Naive thymus-derived CD8-positive, alpha-beta T cell (primary cell): ENCODE results near the gene DOK1. TPM values are rescaled to one million over a fixed set of nuclear protein-coding genes. Genes with fewer than 3 reads are reported as not detected.

Experiments used
- ATAC-seq, 2 donors: fragments of 150-1000 bp; cut with Tn5 transposase in 1 of 2; sonication (Bioruptor Pico), chemical (Tn5 transposase) in 1 of 2; 1 replicate in 1 of 2; 2 replicates in 1 of 2; pipeline ENCODE4 v1.10.0; 2021; ENCODE audit warnings: mild to moderate bottlenecking in 2 of 2, moderate library complexity in 2 of 2
- POLR2A ChIA-PET: fragments of 350-600 bp; sonication (Branson Sonifier 250); formaldehyde crosslinking; loops from one replicate; lab custom pipeline; 2021; ENCODE audit warnings: antibody characterized with exemption; lab: Charles Lee
- DNase-seq, 10 donors: peaks; one replicate each; pipeline versions ENCODE4 v3.0.0 to v3.0.0-alpha.2; 2020 to 2022
- H3K27ac Mint-ChIP-seq, 10 donors: one replicate each; pipeline ENCODE4 v1.8.0; 2020 to 2022; ENCODE audit warnings: mild to moderate bottlenecking in 10 of 10, mixed read lengths in 10 of 10, moderate library complexity in 4 of 10, inconsistent platforms in 1 of 10
- H3K27me3 Mint-ChIP-seq, 5 donors: one replicate each; pipeline ENCODE4 v1.8.0; 2021 to 2022; ENCODE audit warnings: mixed read lengths in 5 of 5
- H3K36me3 Mint-ChIP-seq, 3 donors: one replicate each; pipeline ENCODE4 v1.8.0; 2020 to 2022; ENCODE audit warnings: mixed read lengths in 3 of 3, mild to moderate bottlenecking in 2 of 3, inconsistent platforms in 1 of 3
- H3K4me1 Mint-ChIP-seq, 4 donors: one replicate each; pipeline ENCODE4 v1.8.0; 2021 to 2022; ENCODE audit warnings: mixed read lengths in 4 of 4
- H3K4me3 Mint-ChIP-seq, 10 donors: one replicate each; pipeline ENCODE4 v1.8.0; 2020 to 2022; ENCODE audit warnings: mild to moderate bottlenecking in 10 of 10, mixed read lengths in 10 of 10, moderate library complexity in 6 of 10, inconsistent platforms in 1 of 10
- H3K9me3 Mint-ChIP-seq, 9 donors: one replicate each; pipeline ENCODE4 v1.8.0; 2020 to 2022; ENCODE audit warnings: mixed read lengths in 9 of 9, mild to moderate bottlenecking in 3 of 9, inconsistent platforms in 1 of 9, moderate library complexity in 1 of 9
- polyA plus RNA-seq, 3 donors: library from polyadenylated mRNA; unstranded; fragments of 300-500 nt; fragmentation: Illumina TruSeq; gene quantifications; one replicate each; pipeline ENCODE4 v1.2.3, GENCODE V29; 2021
- total RNA-seq, 8 experiments: library from RNA in 2 of 8; stranded (reverse) in 2 of 8; gene quantifications; one replicate each; pipeline ENCODE4 v1.2.3 and lab custom pipeline; 2021 to 2026

Gene DOK1
- total and polyA plus RNA-seq, 5 experiments from 2014 or later = 11.8 to 23.1 (median 18.8) TPM

DNA sequence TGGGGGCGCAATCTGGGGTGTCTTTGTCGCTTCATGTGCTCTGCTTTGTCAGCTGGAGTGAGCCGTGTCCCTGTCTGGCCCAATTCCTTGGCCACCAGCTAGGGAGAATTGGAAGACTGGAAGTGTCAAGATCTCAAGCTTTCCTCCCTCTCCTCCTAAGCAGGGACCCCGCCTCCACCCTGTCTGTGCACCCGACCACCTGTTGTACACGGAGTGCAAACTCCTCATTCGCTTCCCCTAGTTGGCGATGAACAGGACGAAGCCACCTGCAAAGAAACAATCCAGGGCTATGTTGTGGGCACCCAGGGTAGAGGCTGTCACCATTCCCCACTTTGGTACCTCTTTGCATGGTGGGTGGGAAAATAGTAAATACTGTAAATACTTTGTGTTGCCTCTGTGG is 26.8 kb upstream of the DOK1 start:
- H3K27me3 Mint-ChIP-seq = no peaks in the 10 kb centered on the region
- no peak for ATAC-seq
- peaks cover 4 to 34% (median 16%) of the 10 kb centered on the region in 3 donors for H3K36me3 Mint-ChIP-seq
- DNase-seq = no peak
- peaks cover 22 to 50% (median 43%) of the 10 kb centered on the region in 4 donors for H3K4me1 Mint-ChIP-seq
- POLR2A ChIA-PET = interaction anchor here (0.5 to 5.1 kb wide), 7 partner anchors 11 to 77 kb away, joined by 4 to 35 read pairs (median 6); partner anchors contain the start of genes CCDC142, LBX2, TLX2 and TTC31
- peak overlapping the region in 8 of 10 donors; percentile 63 to 97 (median 92) for H3K27ac Mint-ChIP-seq
- H3K4me3 Mint-ChIP-seq = peak overlapping the region; percentile 89 to 96 (median 94)
- no peaks in the 10 kb centered on the region for H3K9me3 Mint-ChIP-seq

DNA sequence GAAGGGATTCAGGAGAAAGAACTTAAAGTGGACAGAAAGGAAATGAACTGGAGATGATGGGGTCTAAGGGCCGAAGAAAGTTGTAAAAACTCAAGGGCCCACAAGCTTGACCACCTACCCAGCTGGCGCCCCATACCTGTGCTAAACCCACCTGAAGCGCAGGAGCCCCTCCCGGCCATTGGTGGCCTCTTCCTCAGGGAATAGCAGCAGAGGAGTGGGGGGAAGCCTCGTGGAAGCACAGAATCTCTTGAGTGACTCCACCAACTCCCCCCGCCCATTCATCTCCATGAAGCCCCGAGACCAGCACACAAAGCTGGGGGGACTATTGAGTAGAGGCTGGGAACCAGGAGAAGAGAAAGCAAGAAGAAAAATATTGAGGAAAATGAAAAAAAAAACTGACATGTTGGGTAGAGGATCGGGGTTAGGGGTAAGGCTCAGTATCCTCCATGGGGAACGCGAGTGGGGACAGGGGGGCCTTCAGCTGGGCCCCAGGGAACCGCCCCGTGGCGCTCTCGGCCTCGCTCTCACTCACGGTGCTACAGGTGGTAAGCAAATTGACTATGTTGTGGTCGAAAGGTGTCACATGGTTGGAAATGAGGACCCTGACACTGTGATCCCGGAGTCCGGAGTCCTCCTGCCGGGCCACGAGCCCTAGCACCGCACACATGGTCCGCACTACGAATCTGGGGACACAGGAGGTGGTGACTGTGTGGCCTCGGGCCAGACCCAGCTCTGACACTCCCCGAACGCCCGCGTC is 25.7 kb upstream of the DOK1 start:
- peak overlapping the region; percentile 89 to 96 (median 94) for H3K4me3 Mint-ChIP-seq
- DNase-seq (peak in 1 of 10 donors; percentile 23), ATAC-seq (peak; percentile 2 to 5)
- H3K4me1 Mint-ChIP-seq = peaks cover 22 to 50% (median 43%) of the 10 kb centered on the region in 4 donors
- H3K27ac Mint-ChIP-seq = peak overlapping the region; percentile 78 to 97 (median 94)
- H3K27me3 Mint-ChIP-seq = no peaks in the 10 kb centered on the region
- H3K9me3 Mint-ChIP-seq = no peaks in the 10 kb centered on the region
- POLR2A ChIA-PET = interaction anchor here (1.0 to 5.7 kb wide), 15 partner anchors 10 to 107 kb away, joined by 3 to 45 read pairs (median 6); partner anchors contain the start of genes C2orf81, CCDC142, INO80B and LBX2
- H3K36me3 Mint-ChIP-seq = peaks cover 4 to 34% (median 19%) of the 10 kb centered on the region in 3 donors

DNA sequence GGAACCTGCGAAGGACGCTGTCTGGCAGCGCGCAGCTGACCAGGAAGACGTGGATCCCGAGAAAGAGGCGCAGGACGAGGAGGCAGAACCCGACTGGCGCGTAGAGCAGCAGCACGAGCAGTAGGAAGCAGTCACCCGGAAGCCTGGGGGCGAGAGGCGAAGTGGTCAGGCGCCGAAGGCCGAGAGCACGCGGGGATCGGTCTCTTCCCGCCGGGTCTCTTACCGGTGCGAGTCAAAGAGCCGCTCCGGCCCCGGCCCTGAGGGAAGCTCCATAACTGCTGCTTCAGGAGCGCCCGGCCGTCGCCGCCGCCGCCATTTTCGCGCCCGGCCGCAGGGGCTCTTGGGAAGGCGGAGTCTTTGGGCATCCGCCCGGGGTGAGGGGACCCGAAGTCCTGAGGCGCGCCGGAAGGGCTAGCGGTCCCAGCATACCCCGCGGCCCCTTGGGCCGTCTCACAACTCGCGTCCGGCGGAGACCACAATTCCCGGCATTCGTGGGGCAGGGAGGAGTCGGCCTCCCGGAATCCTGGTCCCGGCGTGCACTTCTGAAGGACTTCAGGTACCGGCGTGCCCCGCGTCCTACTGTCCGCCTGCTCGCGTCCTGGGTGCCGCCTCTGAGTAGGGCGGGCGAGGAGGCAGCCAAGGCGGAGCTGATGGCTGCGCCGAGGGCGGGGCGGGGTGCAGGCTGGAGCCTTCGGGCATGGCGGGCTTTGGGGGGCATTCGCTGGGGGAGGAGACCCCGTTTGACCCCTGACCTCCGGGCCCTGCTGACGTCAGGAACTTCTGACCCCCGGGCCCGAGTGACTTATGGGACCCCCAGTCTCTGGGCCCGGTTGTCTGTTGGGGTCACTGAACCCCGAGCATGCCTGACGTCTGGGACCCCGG is 24.9 kb upstream of the DOK1 start, which contains the start of the genes AUP1 and HTRA2:
AUP1 (minus strand) TSS at position 350 of the 882 bp plus-strand sequence; CDS start at position 273, 77 bp downstream.
HTRA2 (plus strand) TSS at position 577 of the 882 bp plus-strand sequence; CDS start at position 651, 74 bp downstream.
- peak within 1 kb of the TSS; percentile 78 to 97 (median 94) for H3K27ac Mint-ChIP-seq
- H3K4me1 Mint-ChIP-seq = peaks cover 22 to 50% (median 43%) of the 10 kb centered on the region in 4 donors
- DNase-seq (peak; percentile 74 to 91 (median 80)), ATAC-seq (peak; percentile 90 to 91)
- no peaks in the 10 kb centered on the region for H3K9me3 Mint-ChIP-seq
- H3K27me3 Mint-ChIP-seq = no peaks in the 10 kb centered on the region
- POLR2A ChIA-PET = interaction anchor here (0.9 to 5.7 kb wide), 19 partner anchors 9 to 701 kb away, joined by 3 to 45 read pairs (median 5); partner anchors contain the start of genes C2orf81, CCDC142, INO80B and LBX2
- peak within 1 kb of the TSS; percentile 89 to 96 (median 94) for H3K4me3 Mint-ChIP-seq
- peaks cover 4 to 34% (median 19%) of the 10 kb centered on the region in 3 donors for H3K36me3 Mint-ChIP-seq

DNA sequence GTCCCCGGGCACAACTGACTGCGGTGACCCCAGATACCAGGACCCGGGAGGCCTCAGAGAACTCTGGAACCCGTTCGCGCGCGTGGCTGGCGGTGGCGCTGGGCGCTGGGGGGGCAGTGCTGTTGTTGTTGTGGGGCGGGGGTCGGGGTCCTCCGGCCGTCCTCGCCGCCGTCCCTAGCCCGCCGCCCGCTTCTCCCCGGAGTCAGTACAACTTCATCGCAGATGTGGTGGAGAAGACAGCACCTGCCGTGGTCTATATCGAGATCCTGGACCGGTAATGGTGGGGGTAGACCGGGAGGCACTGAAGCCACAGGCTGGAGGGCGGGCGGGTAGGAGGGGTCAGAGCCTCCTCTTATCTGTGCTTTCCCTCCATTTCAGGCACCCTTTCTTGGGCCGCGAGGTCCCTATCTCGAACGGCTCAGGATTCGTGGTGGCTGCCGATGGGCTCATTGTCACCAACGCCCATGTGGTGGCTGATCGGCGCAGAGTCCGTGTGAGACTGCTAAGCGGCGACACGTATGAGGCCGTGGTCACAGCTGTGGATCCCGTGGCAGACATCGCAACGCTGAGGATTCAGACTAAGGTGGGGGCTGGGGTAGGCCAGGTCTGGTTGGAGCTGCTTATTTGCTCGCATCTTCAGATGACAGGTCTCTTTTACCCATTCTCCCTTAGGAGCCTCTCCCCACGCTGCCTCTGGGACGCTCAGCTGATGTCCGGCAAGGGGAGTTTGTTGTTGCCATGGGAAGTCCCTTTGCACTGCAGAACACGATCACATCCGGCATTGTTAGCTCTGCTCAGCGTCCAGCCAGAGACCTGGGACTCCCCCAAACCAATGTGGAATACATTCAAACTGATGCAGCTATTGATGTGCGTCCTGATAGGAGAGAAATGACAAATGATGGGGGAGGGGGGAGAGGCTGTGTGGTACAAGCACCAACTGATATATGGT is 24.0 kb upstream of the DOK1 start:
- H3K9me3 Mint-ChIP-seq = no peaks in the 10 kb centered on the region
- H3K27me3 Mint-ChIP-seq = no peaks in the 10 kb centered on the region
- H3K27ac Mint-ChIP-seq = peak overlapping the region; percentile 37 to 97 (median 93)
- H3K36me3 Mint-ChIP-seq = peaks cover 4 to 34% (median 19%) of the 10 kb centered on the region in 3 donors
- POLR2A ChIA-PET = interaction anchor here (0.6 to 5.7 kb wide), 19 partner anchors 8 to 702 kb away, joined by 3 to 45 read pairs (median 4); partner anchors contain the start of genes C2orf81, CCDC142, INO80B and LBX2
- DNase-seq = peak in 8 of 10 donors; percentile 21 to 51 (median 40)
- ATAC-seq = peak; percentile 23 to 33
- peaks cover 22 to 50% (median 43%) of the 10 kb centered on the region in 4 donors for H3K4me1 Mint-ChIP-seq
- H3K4me3 Mint-ChIP-seq = peak overlapping the region; percentile 89 to 96 (median 94)

DNA sequence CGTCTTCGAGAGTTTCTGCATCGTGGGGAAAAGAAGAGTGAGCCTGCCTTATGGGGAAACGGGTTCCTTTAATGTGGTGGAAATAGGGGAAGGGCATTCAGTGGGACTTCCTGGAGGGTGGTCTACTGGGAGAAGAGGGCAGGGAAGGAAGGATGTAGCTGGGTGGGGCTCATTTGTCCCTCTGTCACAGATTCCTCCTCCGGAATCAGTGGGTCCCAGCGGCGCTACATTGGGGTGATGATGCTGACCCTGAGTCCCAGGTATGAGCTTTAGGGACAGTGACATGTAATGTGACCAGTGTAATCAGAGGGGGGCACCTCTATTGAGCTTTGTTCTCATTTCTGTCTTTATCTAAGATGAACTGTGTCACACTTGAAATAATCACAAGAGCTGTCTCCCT is 22.9 kb upstream of the DOK1 start:
- H3K4me3 Mint-ChIP-seq = peak overlapping the region in 8 of 10 donors; percentile 25 to 96 (median 90)
- H3K36me3 Mint-ChIP-seq = peaks cover 0 to 25% (median 14%) of the 10 kb centered on the region in 3 donors
- H3K4me1 Mint-ChIP-seq = peaks cover 22 to 43% (median 40%) of the 10 kb centered on the region in 4 donors
- peak overlapping the region in 8 of 10 donors; percentile 26 to 97 (median 66) for H3K27ac Mint-ChIP-seq
- no peak for ATAC-seq
- no peaks in the 10 kb centered on the region for H3K9me3 Mint-ChIP-seq
- POLR2A ChIA-PET = interaction anchor here (1.1 to 5.7 kb wide), 5 partner anchors 8 to 74 kb away, joined by 3 to 45 read pairs (median 31); partner anchors contain the start of genes CCDC142, INO80B, MRPL53 and TLX2
- DNase-seq = no peak
- H3K27me3 Mint-ChIP-seq = no peaks in the 10 kb centered on the region

DNA sequence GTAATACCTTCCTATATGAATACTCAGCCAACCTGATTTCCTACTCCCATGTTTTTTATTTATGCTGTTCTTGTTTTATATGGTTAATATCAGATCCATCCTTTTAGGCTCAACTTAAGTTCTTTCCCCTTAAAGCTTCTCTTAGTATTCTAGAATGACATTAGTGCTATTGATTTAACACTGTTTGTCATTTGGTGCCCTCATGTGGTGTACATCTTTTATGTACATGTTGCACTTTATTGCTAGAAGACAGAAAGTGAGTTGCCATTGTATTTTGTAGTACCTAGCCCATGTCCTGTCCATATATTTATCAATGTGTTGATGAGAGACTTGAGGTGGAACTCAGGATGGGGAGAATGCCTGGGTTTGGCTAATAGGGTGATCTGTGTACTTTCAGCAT is 22.3 kb upstream of the DOK1 start:
- DNase-seq = peak in 2 of 10 donors; percentile 50 to 53
- POLR2A ChIA-PET = interaction anchor here (1.9 to 5.7 kb wide), 3 partner anchors 50 to 75 kb away, joined by 8 to 45 read pairs (median 31); partner anchors contain the start of genes CCDC142, INO80B, MRPL53 and TTC31
- peak overlapping the region in 9 of 10 donors; percentile 20 to 89 (median 68) for H3K4me3 Mint-ChIP-seq
- H3K36me3 Mint-ChIP-seq = peaks cover 0 to 20% (median 8%) of the 10 kb centered on the region in 3 donors
- peaks cover 0 to under 1% (median 0%) of the 10 kb centered on the region in 5 donors for H3K27me3 Mint-ChIP-seq
- ATAC-seq = no peak
- no peaks in the 10 kb centered on the region for H3K9me3 Mint-ChIP-seq
- peaks cover 23 to 40% (median 37%) of the 10 kb centered on the region in 4 donors for H3K4me1 Mint-ChIP-seq
- peak overlapping the region in 9 of 10 donors; percentile 1 to 97 (median 49) for H3K27ac Mint-ChIP-seq

DNA sequence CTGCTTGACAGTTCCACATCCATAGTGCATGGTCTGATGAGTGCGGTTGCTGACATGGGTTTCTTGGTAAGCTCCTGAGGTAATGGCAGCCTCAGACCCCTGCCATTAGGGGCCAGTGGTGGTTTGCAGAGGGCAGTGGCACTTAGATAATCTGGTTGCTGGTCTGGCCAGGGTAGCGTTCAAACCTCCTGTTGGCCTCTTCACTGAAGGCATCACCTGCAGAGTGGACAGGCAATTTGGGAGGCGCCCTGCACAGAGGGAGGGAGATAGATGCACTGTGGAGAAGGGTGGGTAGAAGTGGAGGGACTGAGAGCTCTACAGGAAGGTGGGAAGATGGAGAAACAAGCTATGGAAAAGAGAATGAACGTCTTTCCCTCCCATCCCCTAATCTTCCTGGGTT is 21.1 kb upstream of the DOK1 start:
- H3K36me3 Mint-ChIP-seq = peaks cover 0 to 8% (median 3%) of the 10 kb centered on the region in 3 donors
- POLR2A ChIA-PET = interaction anchor here (0.6 to 5.7 kb wide), 2 partner anchors 48 to 76 kb away, joined by 3 to 45 read pairs; partner anchors contain the start of genes INO80B and WBP1
- peak overlapping the region in 1 of 10 donors; percentile 73 for H3K27ac Mint-ChIP-seq
- H3K4me1 Mint-ChIP-seq = peaks cover 20 to 30% (median 26%) of the 10 kb centered on the region in 4 donors
- ATAC-seq (no peak), DNase-seq (no peak)
- H3K4me3 Mint-ChIP-seq = no peak overlapping the region
- H3K9me3 Mint-ChIP-seq = no peaks in the 10 kb centered on the region
- H3K27me3 Mint-ChIP-seq = peaks cover 0 to 5% (median 0%) of the 10 kb centered on the region in 5 donors

DNA sequence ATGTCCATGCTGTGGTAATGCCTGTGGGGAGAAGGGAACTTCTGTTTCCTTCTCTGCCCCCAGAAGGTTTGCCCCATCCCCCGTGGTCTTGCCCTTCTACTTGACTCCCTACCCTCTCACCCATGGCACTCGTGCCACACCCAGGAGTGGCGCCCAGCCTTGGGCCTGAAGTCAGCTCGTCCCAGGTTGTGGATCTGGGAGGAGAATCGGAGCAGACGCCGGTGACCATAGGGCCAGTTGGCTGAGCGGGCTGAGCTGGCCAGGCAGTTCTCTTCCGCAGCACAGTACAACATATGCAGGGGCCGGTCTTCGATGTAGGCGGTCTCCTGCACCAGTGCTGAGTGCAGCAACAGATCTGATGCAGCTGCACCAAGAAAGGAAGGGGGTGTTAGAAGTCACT is 20.1 kb upstream of the DOK1 start:
- H3K9me3 Mint-ChIP-seq = no peaks in the 10 kb centered on the region
- H3K27ac Mint-ChIP-seq = no peak overlapping the region
- H3K36me3 Mint-ChIP-seq = peaks cover 0 to 8% (median 3%) of the 10 kb centered on the region in 3 donors
- peaks cover 3 to 15% (median 8%) of the 10 kb centered on the region in 5 donors for H3K27me3 Mint-ChIP-seq
- no peak for DNase-seq
- no peak overlapping the region for H3K4me3 Mint-ChIP-seq
- POLR2A ChIA-PET = interaction anchor here (5.7 kb wide), 1 partner anchor 77 kb away, joined by 45 read pairs; the partner anchor contains the start of genes INO80B and WBP1
- peaks cover 19 to 28% (median 22%) of the 10 kb centered on the region in 4 donors for H3K4me1 Mint-ChIP-seq
- no peak for ATAC-seq

DNA sequence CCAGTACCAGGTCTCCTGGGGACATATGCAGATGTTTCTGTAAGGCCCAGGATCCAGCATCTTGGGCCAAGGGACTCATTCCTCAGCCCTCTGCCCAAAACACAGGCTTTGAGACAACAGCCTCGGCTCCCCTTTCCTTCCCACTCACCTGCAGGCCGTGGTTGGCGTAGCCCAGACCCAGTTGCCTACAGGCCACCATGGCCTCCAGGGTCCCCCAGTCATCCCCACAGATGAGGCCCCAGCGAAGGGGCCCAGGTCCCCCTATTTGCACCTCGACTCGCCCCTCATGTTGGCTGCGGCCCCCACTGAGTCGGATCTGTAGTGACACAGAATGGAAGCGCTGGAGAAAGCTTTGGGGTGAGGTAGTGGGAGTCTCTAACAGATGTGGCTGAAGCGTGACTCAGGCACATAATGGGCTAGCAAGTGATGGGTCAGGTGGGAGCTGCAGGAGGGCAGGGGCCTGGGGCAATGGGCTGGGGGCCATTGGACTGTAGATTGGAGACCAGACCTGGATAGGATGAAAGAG is 19.0 kb upstream of the DOK1 start:
- Mint-ChIP-seq H3K9me3 (no peaks in the 10 kb centered on the region), H3K27ac (peak overlapping the region in 2 of 10 donors; percentile 31 to 43), H3K27me3 (peaks cover 5 to 22% (median 12%) of the 10 kb centered on the region in 5 donors), H3K36me3 (peaks cover 0 to 8% (median 3%) of the 10 kb centered on the region in 3 donors), H3K4me3 (no peak overlapping the region), H3K4me1 (peaks cover 19 to 26% (median 21%) of the 10 kb centered on the region in 4 donors)
- no peak for ATAC-seq
- no peak for DNase-seq
- POLR2A ChIA-PET = interaction anchor here (1.5 kb wide), 1 partner anchor 14 kb away, joined by 3 read pairs; no protein-coding TSS in a partner anchor
